Endothelial cell of umbilical vein (primary cell): Measurements from ENCODE around the gene TBX19. TPM values are rescaled to one million over a fixed set of nuclear protein-coding genes. Genes with fewer than 3 reads are reported as not detected.

ENCODE experiments used
- BruUV-seq: library from RNA; stranded (reverse); fragments of 400-500 nt; replicated peaks from 2 replicates; lab custom pipeline; 2021; lab: Mats Ljungman, UMichigan
- CTCF ChIA-PET: fragments of 300-600, 350-600 bp; sonication (Branson Sonifier 250); formaldehyde crosslinking; loops from one replicate; lab custom pipeline; 2021; ENCODE audit warnings: antibody characterized with exemption, inconsistent platforms; lab: Charles Lee
- POLR2A ChIA-PET: fragments of 300-600, 350-600 bp; sonication (Branson Sonifier 250); formaldehyde crosslinking; loops from one replicate; lab custom pipeline; 2021; ENCODE audit warnings: antibody characterized with exemption, inconsistent platforms; lab: Charles Lee
- DNase-seq: peaks from one replicate; pipeline ENCODE4 v3.0.0-alpha.2; 2011; ENCODE audit warnings: low read depth, low spot score
- FAIRE-seq: peaks from 2 replicates; lab custom pipeline; 2011; peaks lifted over from hg19 to GRCh38; lab: Jason Lieb, UNC
- H2AFZ ChIP-seq: 2 replicates; pipeline ENCODE4 v1.6.0; 2012; ENCODE audit warnings: low read depth, low read length, control low read depth, inconsistent platforms
- H3K27ac ChIP-seq: 2 replicates; pipeline ENCODE4 v1.5.1; 2011; ENCODE audit warnings: low read depth, mild to moderate bottlenecking, control low read depth, low read length, moderate library complexity; ENCODE audit not compliant: insufficient read depth
- H3K27me3 ChIP-seq, 2 experiments: 2 replicates each; pipeline versions ENCODE4 v1.6.0 to v1.6.1; 2011; ENCODE audit warnings: low read length in 2 of 2, mixed read lengths in 1 of 2; ENCODE audit not compliant: control insufficient read depth in 2 of 2, insufficient read depth in 2 of 2
- H3K36me3 ChIP-seq, 2 experiments: 2 replicates in 1 of 2; 3 replicates in 1 of 2; pipeline ENCODE4 v1.5.1; 2011; ENCODE audit warnings: low read length in 2 of 2, mild to moderate bottlenecking in 1 of 2, moderate library complexity in 1 of 2; ENCODE audit not compliant: control insufficient read depth in 2 of 2, insufficient read depth in 2 of 2; ENCODE audit errors: extremely low read depth in 1 of 2
- H3K4me1 ChIP-seq: 3 replicates; pipeline ENCODE4 v1.5.1; 2011; ENCODE audit warnings: mild to moderate bottlenecking, low read length; ENCODE audit not compliant: control insufficient read depth, insufficient read depth; ENCODE audit errors: extremely low read depth
- H3K4me2 ChIP-seq: 2 replicates; pipeline ENCODE4 v1.6.1; 2011; ENCODE audit warnings: low read length, control low read depth, mixed read lengths; ENCODE audit not compliant: insufficient read depth
- H3K4me3 ChIP-seq, 3 experiments: fragments of 200-600 bp in 1 of 3; sonication (generic), shearing (Covaris generic) in 1 of 3; replicated peaks in 1 of 3; 2 replicates each; pipeline ENCODE4 v1.5.1; 2011 to 2016; ENCODE audit warnings: control low read depth in 3 of 3, low read length in 3 of 3, mild to moderate bottlenecking in 2 of 3, inconsistent platforms in 1 of 3, low read depth in 1 of 3, moderate library complexity in 1 of 3; ENCODE audit not compliant: insufficient read depth in 1 of 3
- H3K79me2 ChIP-seq: 2 replicates; pipeline ENCODE4 v1.6.0; 2012; ENCODE audit warnings: low read length, inconsistent platforms; ENCODE audit not compliant: control insufficient read depth, insufficient read depth
- H3K9ac ChIP-seq: replicated peaks from 2 replicates; pipeline ENCODE3; 2011; ENCODE audit warnings: low read length, control low read depth; ENCODE audit not compliant: insufficient read depth; ENCODE audit errors: extremely low read depth
- H3K9me1 ChIP-seq: replicated peaks from 3 replicates; pipeline ENCODE4 v1.6.0; 2011; ENCODE audit warnings: mild to moderate bottlenecking, low read length; ENCODE audit not compliant: control insufficient read depth, insufficient read depth; ENCODE audit errors: extremely low read depth
- H3K9me3 ChIP-seq: replicated peaks from 2 replicates; pipeline ENCODE4 v1.5.1; 2012; ENCODE audit warnings: low read length, inconsistent platforms; ENCODE audit not compliant: control insufficient read depth, insufficient read depth
- H4K20me1 ChIP-seq: replicated peaks from 2 replicates; pipeline ENCODE3; 2011; ENCODE audit warnings: mild to moderate bottlenecking, low read length; ENCODE audit not compliant: control insufficient read depth, insufficient read depth; ENCODE audit errors: extremely low read depth
- CTCF ChIP-seq, 2 donors: IDR thresholded peaks; 1 replicate in 1 of 2; 2 replicates in 1 of 2; pipeline ENCODE4 v1.5.1; 2011; ENCODE audit warnings: low read length in 2 of 2, mild to moderate bottlenecking in 2 of 2, moderate library complexity in 2 of 2, control low read depth in 1 of 2, inconsistent platforms in 1 of 2, low read depth in 1 of 2; ENCODE audit not compliant: insufficient read depth in 1 of 2; ENCODE audit errors: extremely low read depth in 1 of 2
- EZH2 ChIP-seq: IDR thresholded peaks from 2 replicates; pipeline ENCODE4 v1.6.1; 2012; ENCODE audit warnings: borderline replicate concordance, low read depth, mild to moderate bottlenecking, moderate library complexity, low read length, inconsistent platforms; ENCODE audit not compliant: severe bottlenecking
- GATA2 ChIP-seq: IDR thresholded peaks from 2 replicates; pipeline ENCODE4 v1.7.0; 2011; ENCODE audit warnings: low read depth, mild to moderate bottlenecking, moderate library complexity, mixed read lengths, low read length; ENCODE audit not compliant: insufficient read length, insufficient read depth
- JUN ChIP-seq: IDR thresholded peaks from 2 replicates; pipeline ENCODE4 v1.6.1; 2011; ENCODE audit warnings: borderline replicate concordance, low read depth; ENCODE audit not compliant: insufficient read length, insufficient read depth
- MAX ChIP-seq: IDR thresholded peaks from 2 replicates; pipeline ENCODE4 v1.6.1; 2011; ENCODE audit not compliant: insufficient read depth, insufficient read length
- MYC ChIP-seq: IDR thresholded peaks from one replicate; pipeline ENCODE4 v1.6.1; 2011; ENCODE audit warnings: mild to moderate bottlenecking, low read depth, low read length
- POLR2A ChIP-seq: IDR thresholded peaks from 2 replicates; pipeline ENCODE4 v1.6.1; 2012; ENCODE audit warnings: low read depth, mild to moderate bottlenecking, control low read depth, low read length
- POLR2AphosphoS5 ChIP-seq: IDR thresholded peaks from 2 replicates; pipeline ENCODE4 v1.6.1; 2012; ENCODE audit warnings: low read depth, mild to moderate bottlenecking, control low read depth, low read length, moderate library complexity; ENCODE audit not compliant: insufficient read depth
- dilution Hi-C: fragments of 300-500 bp; cut with MboI; formaldehyde crosslinking; loops from one replicate; pipeline ENCODE4 v1.15.0; 2019; ENCODE audit warnings: low sequenced_read_pairs; ENCODE audit not compliant: extremely low pct_ligation_motif_present
- intact Hi-C: fragments of 100-400 bp; cut with micrococcal nuclease; formaldehyde crosslinking; loops from one replicate; pipeline ENCODE4 v1.10.0; 2022
- polyA plus RNA-seq, 4 experiments: library from polyadenylated mRNA; depleted of rRNA in 3 of 4; stranded (reverse) in 3 of 4; unstranded in 1 of 4; fragments of >200 nt; gene quantifications; 2 replicates each; pipeline versions ENCODE4 v1.2.1 to v1.2.3, GENCODE V29; 2011 to 2012; ENCODE audit warnings: missing spikeins in 1 of 4
- total RNA-seq: library from RNA; stranded (reverse); gene quantifications from 2 replicates; pipeline ENCODE4 v1.2.3, GENCODE V29; 2021

TBX19 gene
- total and polyA plus RNA-seq, 2 donors (not counting 3 experiments of a cell fraction or from before 2014, with no cell fraction given): 2.3 to 2.8 TPM

GRCh38 chr1:168301664-168302320 lies 21.1 kb downstream of the TBX19 start:
- no TSS peak for BruUV-seq
- dilution Hi-C loops (no loop called here), intact Hi-C loops (no loop called here)
- Histone ChIP-seq H3K36me3 (no peaks in the 10 kb centered on the region), H3K4me1 (no peaks in the 10 kb centered on the region), H2AFZ (no peak overlapping the region), H3K9me3 (no peaks in the 10 kb centered on the region), H3K79me2 (no peaks in the 10 kb centered on the region), H4K20me1 (no peaks in the 10 kb centered on the region), H3K4me2 (no peak overlapping the region), H3K4me3 (no peak overlapping the region), H3K27ac (no peak overlapping the region), H3K9me1 (no peaks in the 10 kb centered on the region), H3K27me3 (no peaks in the 10 kb centered on the region), H3K9ac (no peak overlapping the region)
- ChIA-PET CTCF (interaction anchor here (0.6 to 2.0 kb wide), 7 partner anchors 11 to 137 kb away, joined by 3 to 8 read pairs (median 5); no protein-coding TSS in a partner anchor), POLR2A (no interaction called here)
- FAIRE-seq: no peak
- TF ChIP-seq CTCF (IDR thresholded peaks at IDR 0.05; ENCODE audit: extremely low read depth in 1 of 2, insufficient read depth in 1 of 2, low read depth in 1 of 2, low read length in 2 of 2) (no peak), EZH2 (no peak), GATA2 (no peak), JUN (no peak), POLR2A (no peak), MAX (no peak), MYC (no peak), POLR2AphosphoS5 (no peak)
- DNase-seq: no peak
